IPS-NIHi7 (cell line): Measurements from ENCODE around the gene ANKRD62.
"Not testable (repeated sequence)": the region's sequence is repeated elsewhere in the genome, so short reads cannot be mapped to it uniquely, and the experiment has no call there.

ENCODE experiments used
- DNase-seq: peaks from one replicate; pipeline ENCODE4 v3.0.0; 2012; ENCODE audit warnings: mixed read lengths; ENCODE audit errors: extremely low spot score

Gene ANKRD62

GRCh38 chr18:12065397-12065796 is 28.2 kb upstream of the ANKRD62 start:
- no peak for DNase-seq

DNA sequence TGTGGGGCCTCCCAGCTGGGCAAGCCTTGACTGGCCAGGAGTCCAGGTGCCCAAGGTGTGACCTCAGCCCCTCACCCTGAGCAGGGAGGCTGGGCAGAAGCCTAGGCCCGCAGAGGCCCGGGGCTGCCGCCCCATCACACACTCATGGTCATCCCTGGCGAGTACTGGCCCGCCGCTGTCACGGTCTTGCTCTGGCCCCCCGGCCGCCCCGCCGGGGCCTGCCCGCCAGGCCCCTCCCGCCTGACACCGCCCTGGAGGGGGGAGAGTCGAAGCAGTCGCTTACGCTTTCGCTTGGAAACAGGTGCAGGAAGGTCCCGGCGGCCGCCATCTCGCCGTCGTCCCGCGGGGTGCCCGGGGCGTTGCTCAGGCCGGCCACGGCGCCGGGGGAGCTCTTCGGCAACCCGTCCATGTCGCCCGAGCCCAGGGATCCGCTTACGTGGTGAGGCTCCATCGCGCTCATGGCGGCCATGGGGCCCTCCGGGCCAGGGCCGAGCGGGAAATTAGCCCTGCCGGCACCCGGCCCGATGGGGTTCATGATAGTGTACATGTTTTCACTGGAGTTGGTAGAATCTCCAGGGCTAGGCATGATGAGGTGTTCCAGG is 26.6 kb upstream of the ANKRD62 start:
- DNase-seq: no peak

DNA sequence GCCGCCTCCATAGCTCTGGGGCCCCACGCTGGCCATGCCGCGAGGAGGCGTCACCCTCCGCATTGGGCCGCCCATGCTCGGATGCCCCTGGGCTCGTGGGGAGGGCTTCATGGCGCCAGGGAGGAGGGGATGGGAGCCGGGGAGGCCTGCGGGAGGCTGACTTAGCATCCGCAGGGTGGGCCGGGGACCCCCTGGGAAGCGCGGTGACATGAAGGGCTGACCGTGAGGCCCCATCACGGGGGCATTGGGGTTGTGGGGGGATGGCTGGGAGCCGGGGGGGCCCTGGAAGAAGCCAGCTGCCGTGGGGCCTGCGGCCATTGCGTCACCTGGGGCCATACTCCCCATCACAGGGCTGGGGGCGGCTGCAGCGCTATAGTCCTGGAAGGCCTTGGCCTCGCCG is 26.0 kb upstream of the ANKRD62 start:
- DNase-seq: no peak

GRCh38 chr18:12068316-12068949 is 25.2 kb upstream of the ANKRD62 start:
- not testable (repeated sequence) for DNase-seq

DNA sequence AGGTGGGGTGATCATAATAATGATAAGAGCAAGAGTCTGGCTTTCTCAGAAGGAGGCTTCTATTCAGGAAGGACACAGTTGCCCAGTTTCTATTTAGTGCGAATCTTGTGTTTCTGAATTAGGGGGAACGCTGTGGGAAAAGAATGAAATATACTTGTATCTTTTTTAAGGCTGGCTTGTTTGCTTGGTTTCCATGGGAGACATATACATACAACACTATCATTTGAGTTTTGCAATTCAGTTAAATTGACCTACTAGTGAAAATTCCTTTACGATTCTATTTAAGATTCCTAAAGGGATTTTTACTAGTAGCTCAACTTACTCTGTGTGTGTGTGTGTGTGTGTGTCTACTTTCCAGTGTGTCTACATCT is 24.7 kb upstream of the ANKRD62 start:
- no peak for DNase-seq

GRCh38 chr18:12071066-12071465 is 22.6 kb upstream of the ANKRD62 start:
- not testable (repeated sequence) for DNase-seq

- no peak for DNase-seq
Measured at GRCh38 chr18:12072996-12073395, 20.6 kb upstream of the ANKRD62 start.

- no peak for DNase-seq
Measured at GRCh38 chr18:12074736-12075135, 18.9 kb upstream of the ANKRD62 start.

GRCh38 chr18:12076424-12077140 is 17.1 kb upstream of the ANKRD62 start:
- DNase-seq: peak; percentile 80

- not testable (repeated sequence) for DNase-seq
Measured at GRCh38 chr18:12077994-12078393, 15.6 kb upstream of the ANKRD62 start.

- no peak for DNase-seq
Measured at GRCh38 chr18:12079491-12080237, 14.0 kb upstream of the ANKRD62 start.

DNA sequence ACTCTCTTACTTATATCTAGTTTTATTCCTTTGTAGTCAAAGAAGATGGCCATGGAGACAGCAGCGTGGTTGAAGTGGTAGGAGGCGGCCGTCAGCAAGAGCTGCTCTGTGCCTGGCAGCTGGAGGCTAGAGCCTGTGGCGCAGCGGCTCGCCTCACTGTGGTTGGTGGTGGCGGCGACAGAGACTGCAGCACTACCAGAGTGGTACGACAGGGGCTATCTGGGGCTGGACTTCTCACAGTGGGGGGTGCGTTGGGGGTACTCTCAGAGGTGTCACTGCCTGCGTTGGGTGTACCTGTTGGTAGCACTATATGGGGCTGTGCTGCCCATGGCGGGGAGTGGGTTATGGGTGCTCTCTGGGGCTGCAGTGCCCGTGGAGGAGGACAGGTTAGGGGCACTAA is 8.5 kb upstream of the ANKRD62 start:
- DNase-seq: no peak

DNA sequence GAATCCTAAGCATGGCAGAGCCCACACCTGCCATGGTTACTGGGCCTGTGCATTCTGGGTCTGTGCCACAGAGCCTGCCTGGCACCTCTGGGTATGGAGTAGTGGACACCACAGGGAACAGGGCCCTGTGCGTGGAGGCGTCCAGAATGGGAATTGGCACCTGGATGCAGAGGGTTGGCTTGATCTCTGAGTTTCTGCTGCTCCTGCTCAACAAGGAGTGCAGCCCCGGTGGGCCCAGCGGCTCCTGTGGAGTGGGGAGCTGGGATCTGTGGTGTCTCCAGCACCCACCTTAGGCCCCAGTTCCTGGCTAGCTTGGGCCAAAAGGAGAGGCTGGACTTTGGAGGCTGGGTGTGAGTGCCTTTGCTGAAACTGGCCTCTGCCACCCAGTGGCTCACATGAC is 7.9 kb upstream of the ANKRD62 start:
- DNase-seq: no peak

GRCh38 chr18:12086249-12086648 is 7.4 kb upstream of the ANKRD62 start:
- DNase-seq: no peak

- DNase-seq: no peak
Measured at GRCh38 chr18:12086677-12087470, 6.8 kb upstream of the ANKRD62 start.

GRCh38 chr18:12087471-12088025 is 6.1 kb upstream of the ANKRD62 start:
- DNase-seq: no peak

GRCh38 chr18:12088096-12088495 is 5.5 kb upstream of the ANKRD62 start:
- no peak for DNase-seq

DNA sequence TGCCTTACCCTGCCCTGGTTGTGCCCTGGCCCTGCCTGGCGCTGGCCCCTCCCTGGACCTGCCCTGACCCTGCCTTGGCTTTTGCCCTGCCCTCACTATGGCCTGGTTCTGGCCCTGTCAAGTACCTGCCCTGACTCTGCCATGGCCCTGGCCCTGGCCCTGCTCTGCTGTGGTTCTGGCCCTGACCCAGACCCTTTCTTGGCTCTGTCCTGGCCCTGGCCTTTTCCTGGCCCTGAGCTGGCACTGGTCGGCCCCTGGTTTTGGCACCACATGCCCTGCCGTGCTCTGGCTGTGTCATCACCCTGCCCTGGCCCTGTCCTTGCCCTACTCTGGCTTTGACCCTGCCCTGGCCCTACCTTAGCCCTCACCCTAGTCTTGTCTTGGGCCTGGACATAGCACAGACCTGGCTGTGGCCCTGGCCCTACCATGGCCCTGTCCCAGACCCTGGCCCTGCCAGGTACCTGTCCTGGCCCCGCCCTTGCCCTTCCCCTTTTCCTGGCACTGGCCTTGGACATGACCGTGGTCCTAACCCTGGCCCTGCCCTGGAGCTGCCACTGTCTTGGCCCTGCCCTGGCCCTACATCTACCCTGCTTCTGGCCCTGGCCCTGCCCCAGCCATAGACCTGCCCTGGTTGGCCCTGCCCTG is 4.8 kb upstream of the ANKRD62 start:
- DNase-seq: no peak

- no peak for DNase-seq
Measured at GRCh38 chr18:12091538-12092141, 2.0 kb upstream of the ANKRD62 start.
